Endothelial cell of umbilical vein (primary cell): ENCODE results near the gene FAM234B.

Experiments used
- CTCF ChIP-seq, 2 donors: IDR thresholded peaks; 1 replicate in 1 of 2; 2 replicates in 1 of 2; pipeline ENCODE4 v1.5.1; 2011; ENCODE audit warnings: low read length in 2 of 2, mild to moderate bottlenecking in 2 of 2, moderate library complexity in 2 of 2, control low read depth in 1 of 2, inconsistent platforms in 1 of 2, low read depth in 1 of 2; ENCODE audit not compliant: insufficient read depth in 1 of 2; ENCODE audit errors: extremely low read depth in 1 of 2
- EZH2 ChIP-seq: IDR thresholded peaks from 2 replicates; pipeline ENCODE4 v1.6.1; 2012; ENCODE audit warnings: borderline replicate concordance, low read depth, mild to moderate bottlenecking, moderate library complexity, low read length, inconsistent platforms; ENCODE audit not compliant: severe bottlenecking
- FOS ChIP-seq: IDR thresholded peaks from 2 replicates; pipeline ENCODE4 v1.6.1; 2011; ENCODE audit warnings: mild to moderate bottlenecking, low read length, moderate library complexity, borderline replicate concordance; ENCODE audit not compliant: insufficient read depth
- POLR2A ChIP-seq: IDR thresholded peaks from 2 replicates; pipeline ENCODE4 v1.6.1; 2012; ENCODE audit warnings: low read depth, mild to moderate bottlenecking, control low read depth, low read length
- POLR2AphosphoS5 ChIP-seq: IDR thresholded peaks from 2 replicates; pipeline ENCODE4 v1.6.1; 2012; ENCODE audit warnings: low read depth, mild to moderate bottlenecking, control low read depth, low read length, moderate library complexity; ENCODE audit not compliant: insufficient read depth

GRCh38 chr12:13102461-13103195, 58.4 kb downstream of the FAM234B start:
- TF ChIP-seq CTCF (IDR thresholded peaks at IDR 0.05; ENCODE audit: extremely low read depth in 1 of 2, insufficient read depth in 1 of 2, low read depth in 1 of 2, low read length in 2 of 2) (no peak), EZH2 (no peak), POLR2A (no peak), POLR2AphosphoS5 (no peak), FOS (no peak)
